ENCODE results near the gene PDIA5.
"Not testable (repeated sequence)": the region's sequence is repeated elsewhere in the genome, so short reads cannot be mapped to it uniquely, and the experiment has no call there.

The PDIA5 gene

DNA sequence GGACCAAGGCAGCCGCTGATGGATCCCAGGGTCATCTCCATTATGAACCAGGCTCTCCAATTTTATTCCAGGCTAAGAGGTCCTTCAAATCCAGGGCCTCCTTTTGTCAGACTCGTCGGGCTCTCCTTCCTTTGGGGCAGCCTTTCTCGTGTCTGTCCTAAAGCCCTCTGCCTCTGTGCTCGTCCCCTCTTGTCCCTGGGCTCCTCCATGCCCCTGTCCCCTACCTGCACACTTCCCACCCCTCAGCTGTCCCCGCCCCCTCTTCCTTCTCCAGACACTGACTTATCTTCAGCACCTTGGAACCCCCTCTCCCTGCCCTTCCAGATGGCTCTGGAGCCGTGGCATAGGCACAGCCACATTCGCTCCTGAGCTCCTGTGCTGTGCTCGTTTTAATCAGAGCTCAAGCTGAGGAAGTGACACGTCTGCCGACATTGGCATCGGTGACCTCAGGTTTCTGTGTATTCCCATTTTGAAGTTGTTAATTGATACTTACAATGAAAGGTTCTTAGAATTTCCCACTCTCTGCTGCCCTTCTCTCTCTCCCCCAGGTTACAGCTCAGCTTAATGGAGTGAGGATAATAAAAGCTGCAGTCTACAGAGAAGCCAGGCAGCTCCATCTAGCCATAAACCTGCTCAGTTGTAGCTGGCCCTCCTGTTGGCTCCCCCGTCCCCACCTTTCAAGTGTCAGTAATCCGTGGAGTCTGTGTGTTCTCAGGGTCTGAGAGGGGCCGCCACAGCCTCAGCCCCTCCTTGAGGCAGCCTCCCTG is 83.8 kb downstream of the PDIA5 start:
- no peak for DNase-seq

DNA sequence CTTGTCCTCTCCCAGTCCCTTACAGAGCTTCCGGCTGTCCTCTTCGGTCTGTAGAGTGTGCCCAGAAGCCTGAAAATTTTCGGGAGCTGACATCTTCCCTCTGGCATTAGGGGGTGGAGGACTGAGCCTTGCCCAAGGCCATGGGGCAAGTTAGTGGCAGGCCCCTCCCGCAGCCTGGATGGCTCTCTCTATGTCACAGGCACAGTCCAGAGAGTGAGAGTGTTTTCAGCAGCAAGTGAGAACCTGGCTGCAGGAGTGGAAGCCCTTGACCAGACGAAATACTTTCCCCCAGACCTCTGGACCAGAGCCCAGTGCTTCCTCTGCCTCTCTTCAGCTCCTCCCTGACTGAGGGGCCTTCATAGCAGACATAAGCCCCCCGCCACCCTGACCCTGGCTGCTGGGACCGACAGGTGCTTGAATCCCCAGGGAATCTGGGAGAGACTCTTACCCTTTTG is 84.5 kb downstream of the PDIA5 start:
- no peak for DNase-seq

DNA sequence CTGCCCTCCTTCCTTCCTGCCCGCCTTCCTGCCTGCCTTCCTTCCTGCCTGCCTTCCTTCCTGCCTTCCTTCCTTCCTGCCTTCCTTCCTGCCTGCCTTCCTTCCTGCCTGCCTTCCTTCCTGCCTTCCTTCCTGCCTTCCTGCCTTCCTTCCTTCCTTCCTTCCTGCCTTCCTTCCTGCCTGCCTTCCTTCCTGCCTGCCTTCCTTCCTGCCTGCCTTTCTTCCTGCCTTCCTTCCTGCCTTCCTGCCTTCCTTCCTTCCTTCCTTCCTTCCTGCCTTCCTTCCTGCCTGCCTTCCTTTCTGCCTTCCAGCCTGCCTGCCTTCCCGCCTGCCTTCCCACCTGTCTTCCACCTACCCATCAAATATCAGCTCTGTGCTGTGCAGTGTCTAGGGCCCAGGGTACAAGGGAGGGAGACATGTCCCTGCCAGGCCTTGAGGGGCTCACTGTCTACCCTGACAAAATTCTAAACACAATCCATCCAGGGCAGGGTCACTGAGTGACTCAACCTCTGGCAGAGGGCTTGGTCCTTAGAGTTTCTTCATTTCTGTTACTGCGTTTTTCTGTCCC is 85.1 kb downstream of the PDIA5 start:
- DNase-seq, result not testable (repeated sequence)

DNA sequence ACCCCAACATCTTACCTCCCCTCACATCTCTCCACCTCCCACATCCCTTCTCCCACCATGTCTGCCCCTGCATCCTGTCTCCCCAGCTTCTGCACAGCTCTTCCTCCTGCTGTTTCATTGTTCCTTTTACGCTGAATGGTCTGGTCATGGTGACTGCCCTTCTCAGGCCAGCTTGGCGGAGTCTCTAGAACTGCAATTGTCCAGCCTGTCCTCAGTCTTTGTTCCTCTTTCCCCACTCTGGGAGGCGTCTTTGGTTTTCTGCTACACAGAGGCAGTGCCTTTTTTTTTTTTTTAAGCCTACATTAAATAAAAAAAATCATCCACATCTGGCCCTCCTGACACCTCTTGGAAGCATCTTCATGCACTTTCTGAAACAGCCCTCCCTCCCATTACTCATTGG is 85.9 kb downstream of the PDIA5 start:
- DNase-seq, result no peak

DNA sequence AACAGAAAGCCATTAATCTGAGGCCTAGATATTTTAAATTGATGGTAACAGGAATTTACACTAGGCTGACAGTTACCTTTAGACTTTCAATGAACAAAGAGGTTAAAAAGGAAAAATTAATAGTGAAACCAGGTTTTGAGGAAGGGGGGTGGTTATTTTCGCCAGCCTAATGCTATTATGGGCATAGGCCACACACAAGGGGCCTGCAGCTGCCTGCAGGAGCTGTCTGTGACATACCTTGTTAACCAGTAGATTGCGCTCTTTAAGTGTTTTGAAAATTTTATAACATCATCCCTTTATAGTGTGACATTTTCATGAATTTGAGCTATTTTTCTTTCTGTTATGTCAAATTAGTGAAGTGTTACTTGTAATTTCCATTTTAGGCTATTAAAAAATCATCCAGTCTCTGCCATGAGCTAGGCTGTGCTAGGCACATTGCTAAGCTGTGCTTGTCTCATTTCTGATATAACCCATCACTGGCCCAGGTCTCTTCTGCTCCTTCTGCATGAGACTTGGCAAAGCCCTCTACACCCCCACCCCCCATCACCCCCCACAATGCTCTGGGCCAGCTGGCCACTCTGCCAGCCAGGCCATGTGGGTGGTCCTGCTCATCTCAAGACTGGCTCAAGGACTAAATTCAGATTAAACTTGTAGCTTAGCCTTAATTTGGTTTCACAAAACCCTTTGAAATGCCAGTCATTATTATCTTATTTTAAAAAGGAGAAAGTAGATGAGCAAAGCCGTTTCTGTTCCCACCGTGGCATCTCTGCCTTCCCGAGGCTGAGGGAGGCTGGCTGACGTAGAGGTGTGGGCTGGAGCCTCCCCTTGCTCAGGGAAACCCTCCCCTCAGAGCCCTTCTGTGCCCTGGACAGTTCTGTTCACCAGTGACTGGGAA is 86.5 kb downstream of the PDIA5 start:
- DNase-seq, result no peak

DNA sequence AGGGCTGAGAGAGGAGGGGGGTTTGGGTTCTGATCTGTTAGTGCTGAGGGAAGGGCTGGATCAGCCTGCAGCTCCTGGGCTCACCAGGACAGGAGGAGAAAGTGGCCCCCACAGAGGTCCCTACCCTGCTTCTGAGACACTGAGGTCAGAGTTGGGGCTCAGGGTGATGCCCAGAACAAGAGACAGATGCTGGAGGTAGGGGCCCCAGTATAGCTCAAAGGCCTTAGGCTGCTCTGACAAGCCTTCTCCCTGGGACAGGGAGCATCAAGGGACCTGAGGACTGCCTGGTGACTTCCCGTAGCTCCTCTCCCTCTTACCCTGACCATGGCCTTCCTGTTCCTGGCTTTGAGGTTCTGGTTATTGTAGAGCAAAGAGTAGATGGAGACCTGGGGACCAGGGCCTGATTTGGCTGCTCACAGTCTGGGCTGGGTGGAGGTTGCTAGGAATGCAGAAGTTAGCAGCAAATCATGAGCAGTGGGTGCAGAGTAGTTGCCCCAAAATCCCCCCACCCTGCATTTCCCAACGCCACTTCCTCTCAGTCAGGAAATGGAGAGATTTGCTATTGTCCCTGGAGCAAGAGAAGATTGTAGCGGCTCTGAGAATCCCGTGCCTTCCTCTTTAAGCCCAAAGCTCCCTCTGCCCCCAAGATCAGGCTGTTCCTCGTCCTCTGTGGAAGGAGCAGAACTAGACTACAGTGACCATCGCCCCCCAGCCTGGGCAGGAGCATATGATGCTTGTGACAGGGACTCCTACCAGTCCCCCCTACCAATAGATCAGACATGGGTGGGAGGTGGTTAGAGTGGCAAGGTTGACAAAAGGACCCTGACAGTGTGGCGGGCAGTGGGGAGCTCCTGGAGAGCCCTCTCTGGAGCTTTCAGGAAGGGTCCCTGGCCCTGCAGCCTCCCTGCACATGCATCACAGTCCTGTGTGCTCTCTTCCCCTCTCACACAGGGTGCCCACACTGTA is 87.5 kb downstream of the PDIA5 start:
- DNase-seq, result no peak

DNA sequence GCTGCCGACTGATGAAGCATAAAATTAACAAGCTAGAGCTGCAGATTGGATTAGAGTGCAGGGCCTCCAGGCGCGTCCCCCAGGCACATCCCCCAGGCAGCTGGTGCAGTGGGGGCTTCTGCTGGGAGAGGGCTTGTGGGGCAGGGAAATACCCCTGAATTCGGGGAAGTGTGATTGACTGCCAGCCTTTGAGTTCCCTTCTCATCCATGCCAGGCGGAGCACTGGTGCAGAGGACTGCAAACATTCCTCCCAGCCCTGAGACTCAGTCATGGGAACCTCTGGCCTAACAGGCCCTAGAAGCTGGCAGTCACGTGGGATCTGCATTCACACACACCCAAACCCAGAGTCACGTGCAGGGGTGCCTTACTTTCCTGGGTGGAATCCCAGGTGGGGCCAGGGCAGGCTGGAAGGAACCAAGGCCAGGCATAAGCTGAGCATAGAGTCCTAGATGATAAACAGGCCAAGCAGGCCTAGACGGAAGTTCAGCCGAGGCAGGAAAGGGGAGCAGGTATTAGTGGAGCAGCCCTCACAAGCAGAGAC is 88.7 kb downstream of the PDIA5 start:
- no peak for DNase-seq

DNA sequence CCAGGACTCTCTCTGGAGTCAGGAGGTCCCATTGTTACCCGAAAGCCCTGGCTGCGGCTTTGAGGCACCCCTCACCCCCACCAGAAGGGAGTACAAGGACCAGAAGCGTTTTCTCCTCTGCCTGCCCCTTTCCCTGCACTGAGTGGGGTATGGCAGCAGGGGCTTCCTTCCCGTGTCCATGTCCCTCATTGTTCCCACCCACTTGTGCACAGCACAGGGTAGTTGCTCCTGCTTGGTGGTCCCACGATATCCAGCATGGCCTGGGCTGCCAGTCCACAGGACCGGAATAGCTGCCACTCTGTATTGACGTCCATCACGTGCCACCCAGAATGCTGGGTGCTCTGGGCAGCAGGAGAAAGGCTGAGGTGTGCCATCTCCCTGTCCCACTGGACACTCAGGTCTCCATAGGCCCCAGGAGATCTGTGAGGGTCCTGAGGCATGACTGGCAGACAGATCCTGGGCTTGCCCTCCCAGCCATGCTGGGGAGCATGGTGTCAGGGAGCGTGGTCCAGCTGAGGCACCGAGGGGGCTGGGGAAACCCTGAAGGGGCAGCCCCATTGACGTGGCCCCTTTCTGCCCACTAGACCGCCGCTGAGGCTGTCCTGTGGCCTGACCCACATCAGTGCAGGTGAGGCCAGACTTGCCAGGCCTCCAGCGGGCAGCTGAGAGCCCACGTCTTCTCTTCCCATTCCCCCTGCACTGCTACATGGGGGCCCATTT is 89.6 kb downstream of the PDIA5 start:
- no peak for DNase-seq

DNA sequence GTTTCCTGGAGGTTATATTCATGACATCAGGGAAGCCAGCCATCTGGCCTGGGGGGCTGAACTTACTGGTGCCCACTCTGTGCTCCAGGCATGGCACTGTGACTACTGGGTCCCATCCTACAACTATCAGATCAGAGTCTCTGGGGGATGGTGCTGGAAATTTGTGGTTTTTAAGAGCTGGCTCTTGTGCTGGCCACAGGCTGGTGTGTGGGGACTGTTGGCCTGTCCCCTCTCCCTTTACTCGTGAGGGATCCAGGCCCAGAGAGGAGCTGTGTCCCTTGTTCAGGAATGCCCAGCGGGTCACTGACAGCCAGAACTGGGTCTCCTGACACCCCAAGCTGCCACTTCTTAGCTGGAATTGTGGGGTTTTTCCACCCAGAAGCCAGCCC is 90.4 kb downstream of the PDIA5 start:
- DNase-seq, result no peak

DNA sequence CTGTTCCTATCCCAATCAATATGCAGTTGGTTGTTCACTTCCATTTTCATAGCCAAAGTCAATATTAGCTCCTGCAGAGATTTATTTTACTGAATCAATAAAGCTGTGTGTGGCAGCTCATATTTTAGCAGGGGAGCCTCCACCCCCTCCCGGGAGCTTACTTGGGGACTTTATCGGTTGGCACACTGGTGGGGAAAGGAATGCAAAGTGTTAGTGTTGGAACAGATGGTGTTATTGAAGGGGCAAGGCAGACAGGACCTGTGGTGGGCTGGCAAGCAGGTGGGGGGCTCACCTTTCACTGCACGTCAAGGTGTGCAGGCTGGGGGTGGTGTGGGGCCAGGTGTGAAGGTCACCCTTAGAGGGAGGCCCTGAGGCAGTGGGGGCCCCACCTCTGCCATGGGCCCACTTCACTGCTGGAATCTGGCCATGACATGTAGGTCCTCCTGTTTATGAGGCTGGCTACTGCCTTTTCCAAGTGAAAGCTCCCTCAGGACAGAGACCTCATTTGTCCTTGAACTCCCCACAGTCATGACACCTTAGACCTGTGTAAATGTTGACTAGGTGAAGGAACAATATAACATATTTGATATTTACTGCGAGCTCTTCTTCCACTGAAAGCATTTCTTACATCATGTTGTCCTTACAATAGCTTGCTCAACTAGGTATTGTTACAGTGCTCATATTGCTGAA is 90.9 kb downstream of the PDIA5 start:
- DNase-seq, result no peak

DNA sequence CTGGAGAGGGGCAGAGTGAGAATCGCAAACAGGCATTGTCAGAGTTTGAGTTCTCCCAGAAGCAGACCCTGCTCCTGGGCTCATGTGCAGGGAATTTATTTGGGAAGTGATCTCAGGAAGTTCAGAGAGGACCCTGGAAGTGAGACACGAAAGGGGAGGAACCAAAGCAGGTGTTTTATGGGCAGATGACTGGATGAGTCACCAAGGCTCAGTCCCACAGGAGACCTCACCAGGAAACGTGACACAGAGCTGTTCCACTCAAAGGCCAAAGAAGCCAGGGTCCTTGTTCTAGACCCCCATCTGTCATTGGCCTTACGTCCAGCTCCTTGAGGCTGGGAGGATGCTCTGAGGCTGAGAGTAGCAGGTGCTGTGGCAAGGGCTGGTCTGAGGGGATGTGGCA is 91.5 kb downstream of the PDIA5 start:
- DNase-seq, result no peak

DNA sequence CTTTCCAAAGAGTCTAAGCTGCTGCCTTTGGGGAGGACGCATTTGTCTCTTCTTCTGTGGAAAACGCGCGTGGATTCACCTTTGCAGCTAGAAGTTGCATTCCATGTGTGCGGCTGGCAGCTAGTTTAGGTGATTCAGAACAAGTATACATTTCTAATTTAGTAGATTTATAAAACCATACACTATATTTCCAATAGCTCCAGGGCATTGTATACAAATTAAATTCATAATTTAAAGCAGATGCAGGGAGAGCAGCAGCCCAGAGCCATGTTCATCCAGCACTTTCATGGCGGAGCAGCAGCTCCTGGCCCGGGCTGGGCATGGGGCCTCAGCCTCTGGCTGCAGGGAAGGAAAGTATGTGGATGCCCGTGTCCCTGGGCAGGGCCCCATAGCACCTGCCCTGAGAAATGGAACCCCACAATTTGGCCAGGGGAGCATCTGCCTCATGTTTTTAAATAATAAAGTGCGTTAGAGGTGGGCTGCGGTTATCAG is 92.1 kb downstream of the PDIA5 start:
- no peak for DNase-seq

DNA sequence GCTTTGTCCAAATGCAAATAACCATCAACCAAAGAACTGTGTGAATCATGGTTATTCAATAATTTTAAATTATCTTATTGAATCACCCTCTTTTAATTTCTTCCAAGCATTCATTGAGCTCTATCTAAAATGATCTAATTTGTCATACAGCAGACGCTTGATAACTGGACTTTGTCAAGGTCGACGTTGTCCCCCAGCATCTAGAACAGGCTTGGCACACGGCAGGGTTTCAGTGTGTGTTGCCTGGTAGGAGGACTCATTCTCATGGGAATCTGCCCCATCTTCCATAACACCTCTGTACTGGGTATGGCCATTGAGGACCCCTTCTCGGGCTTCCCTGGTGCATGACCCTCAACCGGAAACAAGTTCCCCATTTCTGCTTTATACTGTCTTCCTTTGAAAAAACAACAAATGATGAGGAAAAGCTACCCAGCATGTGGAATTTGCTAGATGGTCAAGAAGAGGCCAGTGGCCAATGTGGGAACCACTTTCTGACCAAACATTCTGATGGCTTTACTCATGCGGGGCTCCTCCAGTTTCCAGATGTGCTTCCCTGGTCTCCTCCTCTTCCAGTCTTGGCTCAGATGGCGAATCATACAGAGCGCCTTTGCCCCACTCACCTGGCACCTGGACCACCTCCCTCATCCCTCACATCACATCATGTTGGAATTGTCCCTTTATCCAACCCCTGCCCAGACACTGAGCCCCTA is 93.3 kb downstream of the PDIA5 start:
- peak; percentile 15 for DNase-seq

DNA sequence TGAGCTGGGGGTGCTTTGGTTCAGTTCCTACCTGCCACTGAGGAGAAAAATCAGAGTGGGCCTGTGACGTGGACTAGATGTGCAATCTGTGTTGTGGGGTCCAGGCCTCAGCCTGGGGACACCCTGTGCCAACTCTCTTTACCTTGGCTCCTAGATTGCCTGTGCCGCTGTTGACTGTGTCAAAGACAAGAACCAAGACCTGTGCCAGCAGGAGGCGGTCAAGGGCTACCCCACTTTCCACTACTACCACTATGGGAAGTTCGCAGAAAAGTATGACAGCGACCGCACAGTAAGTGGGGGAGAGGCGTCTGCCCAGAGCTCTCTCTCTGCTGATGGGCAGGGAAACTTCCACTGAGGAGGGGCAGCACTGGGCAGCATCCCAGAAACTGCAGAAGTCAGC is 94.3 kb downstream of the PDIA5 start:
- no peak for DNase-seq

DNA sequence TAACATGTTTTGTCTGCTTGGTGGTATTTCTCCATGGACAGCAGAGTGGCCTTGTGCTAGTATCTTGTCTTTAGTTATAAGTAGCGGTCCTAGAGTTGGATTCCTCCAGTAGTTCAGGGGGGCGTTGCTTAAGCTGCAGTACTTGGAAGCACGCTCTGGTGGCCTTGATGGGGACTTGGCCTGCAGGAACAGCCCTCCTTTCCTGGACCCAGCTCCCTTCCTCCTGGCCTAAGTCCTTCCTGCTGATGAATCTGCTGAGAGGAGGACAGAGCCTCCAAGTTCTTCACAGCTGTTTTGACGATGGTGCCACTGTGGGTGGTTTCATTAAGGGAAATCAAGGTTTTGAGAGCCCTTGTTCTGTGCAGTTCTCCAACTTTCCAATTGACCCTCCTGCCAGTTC is 96.3 kb downstream of the PDIA5 start:
- DNase-seq, result no peak

DNA sequence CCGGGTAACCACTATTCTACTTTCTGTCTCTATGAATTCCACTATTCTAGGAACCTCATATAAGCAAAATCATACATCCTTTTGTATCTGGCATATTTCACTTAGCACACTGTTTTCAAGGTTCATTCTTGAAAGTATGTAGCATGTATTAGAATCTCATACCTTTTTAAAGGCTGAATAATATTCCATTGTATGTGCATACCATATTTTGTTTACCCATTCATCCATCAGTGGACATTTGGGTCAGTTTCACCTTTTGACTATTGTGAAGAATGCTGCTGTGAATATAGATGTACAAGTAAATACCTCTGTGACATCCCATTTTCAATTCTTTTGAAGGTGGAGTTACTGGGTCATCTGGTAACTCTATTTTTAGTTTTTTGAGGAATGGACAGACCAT is 98.3 kb downstream of the PDIA5 start:
- no peak for DNase-seq

DNA sequence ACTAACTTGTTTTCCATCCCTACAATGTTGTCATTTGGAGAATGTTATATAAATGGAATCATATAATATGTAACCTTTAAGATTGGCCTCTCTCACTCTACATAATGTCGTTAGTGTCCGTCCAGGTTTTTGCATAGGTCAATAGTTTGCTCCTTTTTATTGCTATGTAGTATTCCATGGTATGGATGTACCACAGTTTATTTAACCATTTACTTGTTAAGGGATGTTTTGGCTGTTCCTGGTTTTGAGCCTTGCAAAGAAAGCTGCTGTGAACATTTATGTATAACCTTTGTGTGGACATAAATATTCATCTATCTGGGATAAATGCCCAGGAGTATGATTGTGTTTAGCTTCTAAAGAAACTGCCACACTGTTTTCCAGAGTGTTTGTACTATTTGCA is 100.9 kb downstream of the PDIA5 start:
- DNase-seq, result no peak

DNA sequence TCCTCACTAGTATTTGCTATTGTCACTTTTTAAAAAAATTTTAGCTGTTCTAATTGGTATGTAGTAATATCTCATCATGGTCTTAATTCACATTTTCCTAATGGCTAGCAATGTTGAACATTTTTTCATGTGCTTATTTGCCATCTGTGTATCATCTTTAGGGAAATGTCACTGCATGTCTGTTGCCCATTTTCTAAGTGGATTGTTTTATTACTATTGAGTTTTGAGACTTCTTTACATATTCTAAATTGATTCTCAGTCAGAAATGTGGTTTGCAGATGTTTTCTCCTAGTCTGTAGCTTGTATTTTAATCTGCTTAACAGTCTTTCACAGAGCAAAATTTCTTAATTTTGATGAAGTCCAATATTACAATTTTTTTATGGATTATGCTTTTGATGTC is 101.3 kb downstream of the PDIA5 start:
- DNase-seq, result no peak

DNA sequence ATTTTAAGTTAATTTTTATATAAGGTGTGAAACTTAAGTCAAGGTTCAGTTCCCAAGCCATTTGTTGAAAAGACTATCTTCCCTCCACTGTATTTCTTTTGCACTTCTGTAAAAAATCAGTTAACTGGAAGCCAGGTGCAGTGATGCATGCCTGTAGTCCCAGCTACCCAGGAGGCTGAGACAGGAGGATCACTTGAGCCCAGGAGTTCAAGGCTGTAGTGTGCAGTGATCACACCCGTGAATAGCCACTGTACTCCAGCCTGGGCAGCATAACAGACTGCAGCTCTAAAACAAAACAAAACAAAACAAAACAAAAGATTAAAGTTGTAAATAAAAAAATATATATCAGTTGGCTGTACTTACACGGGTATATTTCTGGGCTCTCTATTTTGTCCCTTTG is 101.8 kb downstream of the PDIA5 start:
- no peak for DNase-seq

DNA sequence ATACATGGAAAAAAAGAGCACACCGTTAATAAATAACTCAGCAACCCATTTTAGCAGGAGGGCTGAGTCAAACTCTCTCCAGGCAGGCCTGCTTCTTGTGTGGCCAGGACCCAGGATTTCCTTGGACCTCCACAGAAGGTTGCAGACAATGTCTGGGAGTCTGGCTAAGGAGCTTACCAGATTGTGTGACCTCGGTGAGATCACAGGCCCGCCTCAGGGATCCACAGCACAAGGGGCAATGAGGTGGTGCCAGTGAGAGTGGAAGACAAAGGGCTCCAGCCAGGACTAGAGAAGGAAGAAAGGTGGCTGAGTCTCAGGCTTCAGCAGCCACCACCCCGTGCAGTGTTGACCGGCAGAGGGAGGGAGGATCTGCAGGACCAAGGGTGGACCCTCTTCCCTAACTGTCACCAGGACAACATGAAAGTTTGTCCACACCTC is 102.7 kb downstream of the PDIA5 start:
- peak; percentile 10 for DNase-seq
